PC-3 (cell line): Measurements from ENCODE around the gene GDAP1L1. TPM values are rescaled to one million over a fixed set of nuclear protein-coding genes. Genes with fewer than 3 reads are reported as not detected.

ENCODE experiments used
- ATAC-seq: fragments of 200-7000 bp; cut with Tn5 transposase; 2 replicates; pipeline ENCODE4 v1.9.1; 2020; ENCODE audit warnings: mild to moderate bottlenecking, moderate library complexity
- BruUV-seq: library from RNA; stranded (reverse); fragments of 400-500 nt; replicated peaks from 2 replicates; lab custom pipeline; 2021; lab: Mats Ljungman, UMichigan
- CTCF ChIA-PET: fragments of 300-600 bp; sonication (Branson Sonifier 250); formaldehyde crosslinking; loops from one replicate; lab custom pipeline; 2022; ENCODE audit warnings: antibody characterized with exemption; lab: Charles Lee
- POLR2A ChIA-PET: fragments of 300-600 bp; sonication (Branson Sonifier 250); formaldehyde crosslinking; loops from one replicate; lab custom pipeline; 2022; ENCODE audit warnings: antibody characterized with exemption; ENCODE audit not compliant: unreplicated experiment; lab: Charles Lee
- DNase-seq: peaks from one replicate; pipeline ENCODE4 v3.0.0-alpha.2; 2015
- H2AFZ ChIP-seq: fragments of 300-600 bp; sonication (generic); 2 replicates; pipeline ENCODE4 v1.6.0; 2016; ENCODE audit warnings: antibody characterized with exemption, low read length
- H3F3A ChIP-seq: fragments of 300-600 bp; sonication (generic); one replicate; pipeline ENCODE4 v1.6.0; 2017; ENCODE audit warnings: antibody characterized with exemption, low read length, control low read depth, mild to moderate bottlenecking; ENCODE audit not compliant: unreplicated experiment
- H3K27ac ChIP-seq: fragments of 300-600 bp; sonication (generic); 2 replicates; pipeline ENCODE4 v1.5.1; 2016; ENCODE audit warnings: mild to moderate bottlenecking, low read length
- H3K27me3 ChIP-seq: fragments of 300-600 bp; sonication (generic); 2 replicates; pipeline ENCODE4 v1.6.1; 2016; ENCODE audit warnings: low read length, mixed read lengths
- H3K36me3 ChIP-seq: fragments of 300-600 bp; sonication (generic); 2 replicates; pipeline ENCODE4 v1.6.1; 2016; ENCODE audit warnings: low read depth, mixed run types, low read length, mixed read lengths
- H3K4me1 ChIP-seq: fragments of 300-600 bp; sonication (generic); 2 replicates; pipeline ENCODE4 v1.5.1; 2016; ENCODE audit warnings: low read length; ENCODE audit not compliant: insufficient read depth
- H3K4me2 ChIP-seq: fragments of 300-600 bp; sonication (generic); 2 replicates; pipeline ENCODE4 v1.6.0; 2016; ENCODE audit warnings: low read length
- H3K4me3 ChIP-seq: fragments of 300-600 bp; sonication (generic); 2 replicates; pipeline ENCODE4 v1.5.1; 2016; ENCODE audit warnings: mild to moderate bottlenecking, low read length, mixed read lengths
- H3K79me2 ChIP-seq: fragments of 300-600 bp; sonication (generic); 2 replicates; pipeline ENCODE4 v1.6.1; 2017; ENCODE audit warnings: low read length, mixed read lengths
- H3K9ac ChIP-seq: fragments of 300-600 bp; sonication (generic); 2 replicates; pipeline ENCODE4 v1.6.0; 2016; ENCODE audit warnings: mild to moderate bottlenecking, low read length
- H3K9me2 ChIP-seq: fragments of 300-600 bp; sonication (generic); replicated peaks from 2 replicates; pipeline ENCODE4 v1.6.1; 2016; ENCODE audit warnings: mixed run types, low read length, mixed read lengths
- H3K9me3 ChIP-seq: fragments of 300-600 bp; sonication (generic); 2 replicates; pipeline ENCODE4 v1.6.1; 2016; ENCODE audit warnings: low read length, mixed read lengths
- H4K20me1 ChIP-seq: fragments of 300-600 bp; sonication (generic); 2 replicates; pipeline ENCODE4 v1.6.1; 2016; ENCODE audit warnings: low read length, mixed read lengths
- CTCF ChIP-seq: fragments of 300-600 bp; sonication (generic); conservative IDR thresholded peaks from 2 replicates; pipeline ENCODE4 v1.5.1; 2017; ENCODE audit warnings: antibody characterized with exemption, low read depth, mild to moderate bottlenecking, low read length
- EZH2 ChIP-seq: fragments of 300-600 bp; sonication (generic); IDR thresholded peaks from one replicate; pipeline ENCODE4 v1.6.1; 2017; ENCODE audit warnings: antibody characterized with exemption, mild to moderate bottlenecking, low read length; ENCODE audit not compliant: unreplicated experiment
- EZH2phosphoT487 ChIP-seq: fragments of 300-600 bp; sonication (generic); IDR thresholded peaks from 2 replicates; pipeline ENCODE4 v1.6.1; 2018; ENCODE audit warnings: mild to moderate bottlenecking, antibody characterized with exemption, low read length, borderline replicate concordance
- intact Hi-C: fragments of 100-400 bp; cut with micrococcal nuclease; formaldehyde crosslinking; loops from 2 replicates; pipeline ENCODE4 v1.9.0; 2023
- total RNA-seq: library from RNA; depleted of rRNA; stranded (reverse); fragments of >200 nt; gene quantifications from 2 replicates; pipeline ENCODE4 v1.2.3, GENCODE V29; 2014

Gene GDAP1L1
- total RNA-seq, 1 experiment from 2014 or later = not detected

GRCh38 chr20:44271915-44272663 is 25.0 kb downstream of the GDAP1L1 start:
- no peaks in the 10 kb centered on the region for H3F3A ChIP-seq
- H3K9me2 ChIP-seq = no peaks in the 10 kb centered on the region
- H3K27me3 ChIP-seq = no peaks in the 10 kb centered on the region
- no peaks in the 10 kb centered on the region for H3K9me3 ChIP-seq
- H3K36me3 ChIP-seq = no peaks in the 10 kb centered on the region
- H3K4me1 ChIP-seq = no peaks in the 10 kb centered on the region
- no peak for TF ChIP-seq EZH2
- no peak for TF ChIP-seq EZH2phosphoT487
- peak; percentile 56 for TF ChIP-seq CTCF
- H3K4me3 ChIP-seq = no peak overlapping the region
- POLR2A ChIA-PET = no interaction called here
- H3K9ac ChIP-seq = no peak overlapping the region
- BruUV-seq = no TSS peak
- H2AFZ ChIP-seq = no peak overlapping the region
- H3K79me2 ChIP-seq = no peaks in the 10 kb centered on the region
- H3K27ac ChIP-seq = no peak overlapping the region
- CTCF ChIA-PET = no interaction called here
- ATAC-seq (no peak), DNase-seq (no peak)
- H3K4me2 ChIP-seq = no peak overlapping the region
- intact Hi-C loops = no loop called here
- H4K20me1 ChIP-seq = no peaks in the 10 kb centered on the region

DNA sequence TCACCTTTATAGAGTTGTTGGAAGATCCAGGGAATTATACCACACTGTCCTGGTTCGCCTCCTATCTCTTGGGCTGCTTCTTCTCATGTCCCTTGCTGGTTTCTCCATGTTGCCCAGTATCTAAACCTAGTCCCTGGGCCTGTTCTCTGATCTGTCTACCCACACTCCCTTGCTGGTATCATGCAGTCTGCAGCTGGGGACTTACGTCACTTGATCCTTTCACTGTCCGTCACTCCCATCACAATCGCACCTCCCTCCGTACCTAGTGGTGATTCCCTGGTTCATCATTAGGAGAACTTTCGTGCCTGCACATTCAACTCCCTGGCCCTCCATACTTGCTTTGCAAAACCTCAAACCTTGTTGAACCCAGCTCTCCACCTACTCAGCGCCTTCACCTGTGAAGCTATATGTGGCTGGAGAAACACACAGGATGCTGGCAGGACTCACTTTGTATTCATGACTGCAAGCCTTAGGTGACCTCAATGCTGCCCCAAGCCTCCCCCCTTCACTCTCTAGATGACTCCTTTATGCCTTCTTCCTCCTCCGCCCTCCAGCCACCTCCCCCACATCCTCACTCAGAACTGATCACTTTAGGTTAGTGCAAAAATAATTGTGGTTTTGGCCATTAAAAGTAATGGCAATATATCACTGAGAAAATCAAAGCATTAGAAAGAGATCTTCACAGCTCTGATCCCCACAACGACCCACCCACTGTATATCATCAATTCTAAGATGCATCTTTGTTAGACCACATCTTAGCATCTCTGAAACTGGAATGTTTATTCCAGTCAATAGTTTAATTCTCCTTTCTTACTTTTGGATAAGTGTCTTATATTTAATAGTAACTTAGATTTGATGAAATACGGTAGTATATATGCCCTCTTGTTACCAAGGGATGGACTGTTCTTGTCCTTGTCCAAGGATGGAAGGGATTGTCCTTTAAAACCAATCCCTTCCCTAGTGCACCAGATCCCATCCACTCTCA is 26.4 kb downstream of the GDAP1L1 start:
- Histone ChIP-seq H2AFZ (no peak overlapping the region), H3K36me3 (no peaks in the 10 kb centered on the region), H3K27me3 (no peaks in the 10 kb centered on the region), H3K9me3 (no peaks in the 10 kb centered on the region), H3K79me2 (no peaks in the 10 kb centered on the region), H3K4me1 (no peaks in the 10 kb centered on the region), H3K9ac (no peak overlapping the region), H3K9me2 (no peaks in the 10 kb centered on the region), H4K20me1 (no peaks in the 10 kb centered on the region), H3K4me2 (no peak overlapping the region), H3F3A (no peaks in the 10 kb centered on the region), H3K4me3 (no peak overlapping the region), H3K27ac (no peak overlapping the region)
- ATAC-seq (no peak), DNase-seq (no peak)
- TF ChIP-seq EZH2 = no peak
- no TSS peak for BruUV-seq
- CTCF ChIA-PET = no interaction called here
- POLR2A ChIA-PET = no interaction called here
- intact Hi-C loops = no loop called here

DNA sequence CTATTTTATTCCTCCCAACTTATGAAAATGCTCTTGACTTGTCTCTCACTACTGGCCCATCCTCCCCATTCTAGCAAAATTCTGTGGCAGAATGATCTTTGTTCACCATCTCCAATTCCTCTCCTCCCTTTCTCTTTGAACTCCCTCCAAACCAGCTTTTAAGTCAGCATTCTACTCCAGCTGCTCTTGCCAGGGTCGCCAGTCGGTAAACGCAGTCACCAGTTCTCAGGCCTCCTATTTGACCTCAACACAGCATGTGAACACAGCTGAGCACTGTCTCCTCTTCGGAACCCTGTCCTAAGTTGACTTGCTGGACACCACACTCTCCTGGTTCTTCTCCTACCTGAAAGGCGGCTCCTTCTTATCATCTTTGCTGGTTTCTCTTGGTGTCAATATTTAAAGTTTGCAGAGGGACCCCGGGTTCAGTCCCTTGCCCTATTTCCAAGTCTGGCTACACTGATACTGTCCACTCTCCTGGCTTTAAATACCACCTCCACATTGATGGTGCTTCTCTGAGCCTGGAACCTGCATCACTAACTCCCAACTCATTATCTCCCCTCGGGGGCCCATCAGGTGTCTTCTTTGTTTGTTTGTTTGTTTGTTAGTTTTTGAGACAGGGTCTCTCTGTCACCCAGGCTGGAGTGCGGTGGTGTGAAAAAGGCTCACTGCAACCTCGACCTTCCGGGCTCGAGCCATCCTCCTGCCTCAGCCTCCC is 27.4 kb downstream of the GDAP1L1 start:
- no peak overlapping the region for H3K4me3 ChIP-seq
- TF ChIP-seq CTCF (no peak), EZH2 (no peak), EZH2phosphoT487 (no peak)
- no peak overlapping the region for H3K4me2 ChIP-seq
- no peak for DNase-seq
- H3K4me1 ChIP-seq = peaks cover 8% of the 10 kb centered on the region
- no peaks in the 10 kb centered on the region for H3K9me2 ChIP-seq
- no peaks in the 10 kb centered on the region for H3K27me3 ChIP-seq
- BruUV-seq = no TSS peak
- ChIA-PET POLR2A (no interaction called here), CTCF (no interaction called here)
- ATAC-seq = no peak
- H3K79me2 ChIP-seq = no peaks in the 10 kb centered on the region
- H3K27ac ChIP-seq = no peak overlapping the region
- no peaks in the 10 kb centered on the region for H3K9me3 ChIP-seq
- no peaks in the 10 kb centered on the region for H3F3A ChIP-seq
- H3K36me3 ChIP-seq = no peaks in the 10 kb centered on the region
- no peak overlapping the region for H3K9ac ChIP-seq
- H4K20me1 ChIP-seq = no peaks in the 10 kb centered on the region
- H2AFZ ChIP-seq = no peak overlapping the region
- intact Hi-C loops = no loop called here
